Spleen (tissue), 7 donors: ENCODE measurements around the gene KLC4.

Experiments used
- CTCF ChIP-seq, 11 experiments: fragments of 200-600 bp in 7 of 11; fragments of 450-650 bp in 4 of 11; sonication (generic) in 4 of 11; IDR thresholded peaks in 8 of 11; conservative IDR thresholded peaks in 3 of 11; 1 replicate in 7 of 11; 2 replicates in 4 of 11; pipeline versions ENCODE4 v1.4.0 to v1.8.0; 2016 to 2021; ENCODE audit warnings: antibody characterized with exemption in 11 of 11, inconsistent platforms in 4 of 11, mild to moderate bottlenecking in 1 of 11
- POLR2A ChIP-seq, 3 donors: fragments of 450-650 bp; IDR thresholded peaks; one replicate each; pipeline ENCODE4 v1.5.1; 2017; ENCODE audit warnings: antibody characterized with exemption in 3 of 3, mild to moderate bottlenecking in 1 of 3
- POLR2AphosphoS5 ChIP-seq, 3 donors: sonication (generic); formaldehyde crosslinking; IDR thresholded peaks; one replicate each; pipeline ENCODE4 v1.5.1; 2017; ENCODE audit warnings: antibody characterized with exemption in 3 of 3
- donor health status: DM: no; HTN: no; CAD: no; lungs with moderate emphysema.
- donor health status: DM: no; HTN: no; CAD: no.
- donor health status: DM: no; HTN: no; CAD: no.

- TF ChIP-seq CTCF (IDR thresholded peaks at IDR 0.05 in 8 of 11, conservative IDR thresholded peaks at IDR 0.05 in 3 of 11) (no peak), POLR2A (IDR thresholded peaks at IDR 0.05) (no peak), POLR2AphosphoS5 (IDR thresholded peaks at IDR 0.05) (no peak)
Observed at GRCh38 chr6:43095939-43096338, 36.5 kb downstream of the KLC4 start.
